CD4-positive, alpha-beta T cell treated with Interferon gamma for 1 hour (primary cell): ENCODE results near the gene MUC4.
"Not testable (repeated sequence)": the region's sequence is repeated elsewhere in the genome, so short reads cannot be mapped to it uniquely, and the experiment has no call there.

Experiments
- DNase-seq: peaks from one replicate; pipeline ENCODE4 v3.0.0-alpha.2; 2020

The MUC4 gene

DNA sequence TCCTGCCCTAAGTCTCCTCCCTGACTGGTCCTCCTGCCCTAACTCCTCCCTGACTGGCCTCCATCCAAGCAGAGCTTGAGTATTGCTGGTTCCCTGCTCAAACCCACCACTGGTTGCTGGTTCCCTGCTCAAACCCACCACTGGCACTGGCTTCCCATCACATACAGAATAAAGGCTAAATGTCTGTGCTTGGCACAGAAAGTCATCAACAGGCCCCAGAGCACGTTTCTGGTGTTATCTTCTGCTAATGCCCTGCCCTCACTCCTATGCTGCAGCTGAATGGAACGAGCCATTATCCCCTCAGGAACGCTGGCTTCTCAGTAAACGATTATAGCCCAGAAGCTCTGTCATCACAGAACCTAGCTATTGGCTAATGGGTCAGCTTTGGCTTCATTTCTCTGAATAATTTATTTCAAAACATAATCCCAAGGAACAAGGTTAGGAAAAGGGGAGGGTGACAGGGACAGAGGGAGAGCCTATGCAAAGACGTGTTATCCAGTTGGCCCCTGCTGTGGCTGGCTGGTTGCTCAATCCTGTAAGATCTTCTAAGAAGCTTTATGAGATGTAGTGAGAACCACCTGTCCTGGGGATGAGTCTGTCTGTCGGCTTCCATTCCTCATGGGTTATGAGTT is 97.2 kb downstream of the MUC4 start:
- no peak for DNase-seq

DNA sequence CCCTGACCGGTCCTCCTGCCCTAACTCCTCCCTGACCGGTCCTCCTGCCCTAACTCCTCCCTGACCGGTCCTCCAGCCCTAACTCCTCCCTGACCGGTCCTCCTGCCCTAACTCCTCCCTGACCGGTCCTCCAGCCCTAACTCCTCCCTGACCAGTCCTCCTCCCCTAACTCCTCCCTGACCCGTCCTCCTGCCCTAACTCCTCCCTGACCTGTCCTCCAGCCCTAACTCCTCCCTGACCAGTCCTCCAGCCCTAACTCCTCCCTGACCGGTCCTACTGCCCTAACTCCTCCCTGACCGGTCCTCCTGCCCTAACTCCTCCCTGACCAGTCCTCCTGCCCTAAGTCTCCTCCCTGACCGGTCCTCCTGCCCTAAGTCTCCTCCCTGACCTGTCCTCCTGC is 98.6 kb downstream of the MUC4 start:
- not testable (repeated sequence) for DNase-seq

DNA sequence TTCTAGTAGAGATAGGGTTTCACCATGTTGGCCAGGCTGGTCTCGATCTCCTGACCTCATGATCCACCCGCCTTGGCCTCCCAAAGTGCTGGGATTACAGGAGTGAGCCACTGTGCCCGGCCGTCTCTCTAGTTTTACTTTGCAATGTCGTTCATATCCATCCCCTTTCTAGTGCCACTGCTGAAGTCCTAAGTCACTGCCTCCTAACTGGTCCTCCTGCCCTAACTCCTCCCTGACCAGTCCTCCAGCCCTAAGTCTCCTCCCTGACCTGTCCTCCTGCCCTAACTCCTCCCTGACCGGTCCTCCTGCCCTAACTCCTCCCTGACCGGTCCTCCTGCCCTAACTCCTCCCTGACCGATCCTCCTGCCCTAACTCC is 99.2 kb downstream of the MUC4 start:
- not testable (repeated sequence) for DNase-seq

DNA sequence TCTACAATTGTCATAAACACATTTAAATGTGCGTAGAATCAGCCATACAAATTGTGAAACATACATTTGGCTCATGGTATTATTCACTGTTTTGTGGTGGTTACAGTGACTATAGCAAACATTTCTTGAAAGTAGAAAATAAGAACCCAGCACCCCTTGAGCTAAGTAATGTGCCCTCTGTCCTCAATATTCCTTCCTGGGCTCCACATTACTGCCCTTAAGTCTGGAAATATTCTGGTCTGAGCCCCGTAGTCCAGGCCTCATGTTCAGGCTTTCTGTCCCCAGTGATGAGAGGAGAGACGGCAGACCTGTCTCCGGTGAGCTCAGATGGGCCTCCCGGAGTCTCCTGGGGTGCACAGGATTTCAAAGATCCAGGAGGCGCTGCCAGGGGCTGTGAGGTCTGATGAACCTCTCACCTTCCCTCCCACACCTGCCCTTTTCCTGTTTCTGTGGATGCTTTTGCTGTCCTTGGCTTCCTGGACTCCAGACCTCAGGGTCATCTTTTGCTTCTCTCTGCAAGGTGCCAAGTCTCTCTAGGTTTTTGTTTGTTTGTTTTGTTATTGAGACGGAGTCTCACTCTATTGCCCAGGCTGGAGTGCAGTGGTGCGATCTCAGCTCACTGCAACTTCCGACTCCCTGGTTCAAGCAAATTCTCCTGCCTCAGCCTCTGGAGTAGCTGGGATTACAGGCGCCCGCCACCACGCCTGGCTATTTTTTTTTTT is 99.8 kb downstream of the MUC4 start:
- no peak for DNase-seq

DNA sequence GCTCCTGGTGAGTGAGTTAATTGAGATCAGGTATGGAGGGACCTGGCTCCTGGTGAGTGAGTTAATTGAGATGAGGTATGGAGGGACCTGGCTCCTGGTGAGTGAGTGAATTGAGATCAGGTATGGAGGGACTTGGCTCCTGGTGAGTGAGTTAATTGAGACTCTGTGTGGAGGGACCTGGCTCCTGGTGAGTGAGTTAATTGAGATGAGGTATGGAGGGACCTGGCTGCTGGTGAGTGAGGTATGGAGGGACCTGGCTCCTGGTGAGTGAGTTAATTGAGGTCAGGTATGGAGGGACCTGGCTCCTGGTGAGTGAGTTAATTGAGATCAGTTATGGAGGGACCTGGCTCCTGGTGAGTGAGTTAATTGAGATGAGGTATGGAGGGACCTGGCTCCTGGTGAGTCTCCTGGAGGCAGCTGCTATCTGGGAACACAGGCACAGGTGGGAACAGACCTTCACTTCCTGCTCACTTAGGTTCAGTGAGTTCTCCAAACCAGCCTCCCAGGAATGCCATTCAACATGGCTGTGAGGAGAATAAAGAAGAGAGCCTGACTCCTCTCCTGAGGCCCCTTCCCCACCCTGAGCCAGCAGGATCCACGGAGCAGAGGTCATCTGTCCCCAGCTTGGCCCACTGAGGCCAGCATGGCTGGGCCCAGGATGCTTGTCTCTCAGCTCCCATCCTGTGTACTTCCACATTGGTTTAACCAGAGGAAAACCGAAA is 100.5 kb downstream of the MUC4 start:
- DNase-seq = not testable (repeated sequence)

DNA sequence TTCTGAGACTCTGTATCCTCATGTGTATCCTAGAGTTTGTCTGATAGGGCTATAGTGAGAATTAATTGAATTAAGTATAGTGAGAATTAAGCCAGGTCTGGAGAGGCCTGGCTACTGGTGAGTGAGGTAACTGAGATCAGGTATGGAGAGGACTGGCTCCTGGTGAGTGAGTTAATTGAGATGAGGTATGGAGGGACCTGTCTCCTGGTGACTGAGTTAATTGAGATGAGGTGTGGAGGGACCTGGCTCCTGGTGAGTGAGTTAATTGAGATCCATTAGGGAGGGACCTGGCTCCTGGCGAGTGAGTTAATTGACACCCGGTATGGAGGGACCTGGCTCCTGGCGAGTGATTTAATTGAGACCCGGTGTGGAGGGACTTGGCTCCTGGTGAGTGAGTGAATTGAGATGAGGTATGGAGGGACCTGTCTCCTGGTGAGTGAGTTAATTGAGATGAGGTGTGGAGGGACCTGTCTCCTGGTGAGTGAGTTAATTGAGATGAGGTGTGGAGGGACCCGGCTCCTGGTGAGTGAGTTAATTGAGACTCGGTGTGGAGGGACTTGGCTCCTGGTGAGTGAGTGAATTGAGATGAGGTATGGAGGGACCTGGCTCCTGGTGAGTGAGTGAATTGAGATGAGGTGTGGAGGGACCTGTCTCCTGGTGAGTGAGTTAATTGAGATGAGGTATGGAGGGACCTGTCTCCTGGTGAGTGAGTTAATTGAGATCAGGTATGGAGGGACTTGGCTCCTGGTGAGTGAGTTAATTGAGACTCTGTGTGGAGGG is 101.4 kb downstream of the MUC4 start:
- not testable (repeated sequence) for DNase-seq

DNA sequence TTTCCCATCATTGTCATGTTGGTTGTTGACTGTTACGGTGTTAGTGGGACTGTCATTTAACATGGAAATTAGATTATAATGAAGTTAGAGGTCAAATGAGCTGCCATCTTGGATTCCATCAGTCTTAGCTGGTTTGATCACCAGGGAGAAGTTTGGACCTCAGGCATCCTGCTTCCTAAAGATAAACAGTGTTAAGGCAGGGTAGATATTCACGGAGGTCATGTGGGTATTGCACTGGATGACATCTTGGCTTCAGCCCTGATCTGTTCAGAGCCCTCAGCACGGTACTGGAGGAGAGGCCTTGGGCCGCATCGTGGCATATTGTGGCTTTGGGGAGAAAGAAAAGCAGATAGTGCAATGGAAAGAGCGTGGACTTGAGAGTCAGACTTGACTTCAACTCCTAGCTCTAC is 102.0 kb downstream of the MUC4 start:
- no peak for DNase-seq

DNA sequence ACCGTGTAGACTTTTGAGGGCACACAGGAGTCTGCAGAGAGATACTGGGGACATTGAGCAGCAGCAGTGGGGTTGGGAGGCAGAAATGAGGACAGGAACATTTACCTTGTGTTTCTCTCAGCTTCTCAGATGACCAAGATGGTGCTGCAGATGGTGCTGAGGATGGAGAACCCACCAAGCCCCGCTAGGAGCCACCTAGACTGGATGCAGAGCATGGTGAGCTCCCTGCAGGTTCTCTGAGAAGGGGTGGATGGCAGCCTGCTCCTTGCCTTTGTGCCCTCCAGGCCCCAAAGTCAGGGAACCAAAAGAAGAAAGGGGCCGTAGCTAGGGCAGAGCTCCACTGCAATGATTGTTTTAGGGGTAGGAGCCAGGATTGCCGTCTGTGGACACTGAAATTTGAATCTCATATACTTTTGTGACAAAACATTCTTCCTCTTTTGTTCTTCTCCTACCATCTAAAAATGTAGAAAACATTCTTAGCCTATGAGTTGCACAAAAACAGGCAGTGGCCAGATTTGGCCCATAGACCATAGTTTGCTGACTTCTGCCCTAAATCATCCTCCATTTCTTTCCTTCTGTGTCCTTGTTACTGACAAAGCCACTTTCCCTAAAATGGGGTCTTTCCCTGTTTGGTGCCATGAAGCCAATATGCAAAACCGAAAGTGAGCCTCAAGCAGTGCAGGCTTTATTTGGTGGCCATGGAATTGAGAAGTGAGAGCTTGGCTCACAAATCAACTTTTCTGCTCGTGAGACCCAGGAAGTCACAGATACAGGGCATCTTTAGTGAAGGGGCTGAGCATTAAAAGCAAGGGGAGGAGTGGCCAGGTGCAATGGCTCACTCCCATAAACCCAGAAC is 102.9 kb downstream of the MUC4 start:
- DNase-seq = no peak

DNA sequence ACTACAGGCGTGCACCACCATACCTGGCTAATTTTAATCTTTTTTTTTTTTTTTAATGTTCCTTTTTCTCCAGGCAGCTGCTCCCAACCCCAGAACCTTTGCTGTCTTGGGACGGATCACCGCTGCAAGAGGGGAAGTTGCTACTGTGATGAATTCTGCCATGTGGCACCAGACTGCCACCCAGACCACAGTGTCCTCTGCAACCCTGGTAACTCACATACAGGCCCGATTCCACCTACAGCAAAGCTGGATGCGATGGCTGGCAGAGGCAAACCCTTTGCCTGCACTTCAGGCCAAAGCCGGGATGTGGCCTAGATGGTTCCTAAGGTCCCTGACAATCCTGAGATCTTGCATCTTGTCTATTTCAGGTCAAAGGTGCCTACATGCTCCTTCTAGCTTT is 103.7 kb downstream of the MUC4 start:
- DNase-seq = no peak

DNA sequence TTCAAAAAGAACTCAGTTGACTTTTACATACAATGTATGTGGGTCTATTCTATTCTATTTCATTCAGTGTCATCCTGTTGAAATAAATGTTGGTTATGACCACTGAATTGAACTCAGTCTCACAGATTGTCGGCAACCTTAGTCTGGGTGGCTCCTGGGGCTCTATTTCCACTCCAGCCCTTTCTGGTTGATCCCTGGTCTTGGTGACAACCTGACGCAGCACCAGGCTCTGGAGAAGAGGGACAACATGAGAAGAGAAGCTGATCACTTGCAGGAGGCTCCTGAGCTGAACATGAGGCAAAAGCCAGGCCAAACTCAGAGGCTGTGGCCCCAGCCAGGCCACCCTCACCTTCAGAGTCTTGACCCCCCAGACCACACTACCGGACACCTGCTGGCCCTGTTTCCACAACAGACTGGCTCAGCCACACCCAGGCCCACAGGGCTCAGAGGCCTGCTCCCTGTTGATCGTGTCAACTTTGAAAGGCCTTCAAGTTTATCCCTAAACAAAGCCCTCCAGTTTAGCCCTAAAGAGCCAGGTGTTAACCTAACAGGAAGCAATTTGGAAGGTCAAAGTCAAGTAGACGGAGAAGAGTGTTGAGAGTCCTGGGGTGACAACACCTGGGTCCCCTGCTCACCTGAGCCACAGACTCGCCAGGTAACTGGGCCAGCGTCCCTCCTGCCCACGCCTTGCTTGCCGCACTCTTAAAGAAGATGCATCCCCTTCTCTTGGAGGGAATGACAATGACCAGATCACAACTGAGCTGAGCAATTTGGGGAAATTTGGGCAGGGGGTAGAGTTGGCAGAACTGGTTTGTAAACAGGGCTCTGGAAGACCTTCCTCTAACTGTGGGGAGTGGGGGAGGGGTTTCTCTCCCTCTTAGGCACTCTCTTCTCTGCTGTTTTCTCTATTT is 106.4 kb downstream of the MUC4 start:
- no peak for DNase-seq

DNA sequence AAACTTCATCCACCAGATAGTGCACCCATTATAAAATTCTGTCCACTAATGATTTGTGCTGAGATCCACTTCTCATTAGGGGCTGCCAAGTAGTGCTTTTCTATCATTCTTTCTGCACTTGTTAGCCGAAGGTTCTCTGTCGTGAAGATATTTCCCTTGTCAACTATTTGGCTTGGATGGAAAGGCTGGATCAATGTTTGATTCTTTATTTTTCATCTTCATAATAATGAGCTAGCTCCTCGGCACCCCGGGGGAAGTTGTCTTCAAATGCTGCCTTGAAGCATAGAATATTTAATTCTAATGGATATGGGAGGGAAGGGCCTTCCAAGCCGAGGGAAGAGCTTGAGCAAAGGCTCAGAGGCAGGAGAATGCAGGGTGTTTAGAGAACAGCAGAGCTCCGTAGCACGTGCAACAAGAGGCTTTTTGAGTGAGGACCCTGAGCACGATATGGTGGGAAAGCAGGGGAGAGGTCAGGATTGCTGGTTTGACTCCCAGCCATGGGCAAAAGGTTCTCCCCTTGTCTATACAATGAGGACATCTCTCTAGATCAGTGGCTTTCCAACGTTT is 107.2 kb downstream of the MUC4 start:
- DNase-seq = no peak

DNA sequence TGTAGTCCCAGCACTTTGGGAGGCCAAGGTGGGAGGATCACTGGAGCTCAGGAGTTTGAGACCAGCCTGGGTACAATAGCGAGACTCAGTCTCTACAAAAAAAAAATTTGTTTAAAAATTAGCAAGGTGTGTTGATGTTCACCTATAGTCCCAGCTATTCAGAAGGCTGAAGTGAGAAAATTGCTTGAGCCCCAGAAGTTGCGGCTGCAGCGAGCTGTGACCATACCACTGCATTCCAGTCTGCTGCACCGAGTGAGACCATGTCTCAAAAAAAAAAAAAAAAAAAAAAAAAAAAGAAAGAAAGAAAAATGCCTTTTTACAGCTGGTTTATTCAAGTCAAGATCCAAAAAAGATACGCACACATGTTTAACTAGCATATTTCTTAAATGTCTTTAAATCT is 108.0 kb downstream of the MUC4 start:
- DNase-seq = no peak

DNA sequence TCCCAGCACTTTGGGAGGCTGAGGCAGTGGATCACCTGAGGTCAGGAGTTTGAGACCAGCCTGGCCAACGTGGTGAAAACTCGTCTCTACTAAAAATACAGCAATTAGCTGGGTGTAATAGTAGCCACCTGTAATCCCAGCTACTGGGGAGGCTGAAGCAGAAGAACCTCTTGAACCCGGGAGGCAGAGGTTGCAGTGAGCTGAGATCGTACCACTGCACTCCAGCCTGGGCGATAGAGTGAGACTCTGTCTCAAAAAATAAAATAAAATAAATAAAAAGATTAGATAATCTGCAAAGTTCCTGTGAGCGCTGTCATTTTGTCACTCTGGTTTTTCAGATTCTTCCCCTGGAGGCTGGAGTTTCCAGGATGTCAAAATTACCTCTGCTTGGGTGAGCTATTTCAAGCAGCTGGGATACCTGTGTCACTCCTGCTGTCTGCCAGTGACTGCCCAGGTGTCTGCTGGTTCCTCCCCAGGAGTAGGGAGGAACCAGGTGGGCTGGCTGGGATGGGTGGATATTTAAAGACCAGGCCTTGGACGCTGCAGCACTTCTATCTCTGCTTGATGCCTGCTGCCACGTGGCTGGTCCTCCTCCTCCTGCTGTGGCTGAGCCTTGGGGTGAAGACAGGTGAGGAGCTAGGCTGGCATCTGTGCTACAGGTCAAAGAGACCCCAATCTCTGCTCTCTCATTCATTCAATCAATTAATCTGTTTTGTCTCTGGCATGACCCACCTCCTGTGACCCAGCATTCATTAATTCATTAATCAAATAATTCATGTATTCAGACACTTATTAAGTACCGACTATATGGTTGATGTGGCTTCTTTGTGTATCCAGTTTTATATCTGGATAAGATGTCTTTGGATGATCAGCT is 110.5 kb downstream of the MUC4 start:
- DNase-seq = no peak

DNA sequence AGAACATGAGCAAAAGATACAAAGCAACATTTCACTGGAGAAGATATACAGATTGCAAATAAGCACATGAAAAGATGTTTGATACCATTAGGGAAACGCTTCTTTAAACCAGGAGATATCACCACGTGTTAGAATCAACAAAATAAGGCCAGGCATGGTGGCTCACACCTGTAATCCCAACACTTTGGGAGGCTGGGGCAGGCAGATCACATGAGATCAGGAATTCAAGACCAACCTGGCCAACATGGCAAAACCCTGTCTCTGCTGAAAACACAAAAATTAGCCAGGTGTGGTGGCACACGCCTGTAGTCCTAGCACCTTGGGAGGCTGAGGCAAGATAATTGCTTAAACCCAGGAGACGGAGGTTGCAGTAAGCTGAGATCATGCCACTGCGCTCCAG is 111.4 kb downstream of the MUC4 start:
- DNase-seq = no peak

DNA sequence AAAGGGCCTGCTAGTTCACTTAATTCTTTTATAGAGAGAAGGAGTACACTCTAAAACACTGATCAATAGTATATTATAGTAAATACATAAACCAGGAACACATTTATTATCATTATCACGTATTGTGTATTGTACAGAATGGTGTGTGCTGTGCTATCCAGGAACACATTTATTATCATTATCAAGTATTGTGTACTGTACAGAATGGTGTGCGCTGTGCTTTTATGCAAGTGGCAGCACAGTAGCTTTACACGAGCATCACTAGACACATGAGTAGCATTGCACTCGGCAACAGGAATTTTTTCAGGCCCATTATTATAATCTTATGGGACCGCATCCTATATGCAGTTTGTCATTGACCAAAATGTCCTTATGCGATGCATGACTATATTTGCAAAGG is 111.9 kb downstream of the MUC4 start:
- no peak for DNase-seq

DNA sequence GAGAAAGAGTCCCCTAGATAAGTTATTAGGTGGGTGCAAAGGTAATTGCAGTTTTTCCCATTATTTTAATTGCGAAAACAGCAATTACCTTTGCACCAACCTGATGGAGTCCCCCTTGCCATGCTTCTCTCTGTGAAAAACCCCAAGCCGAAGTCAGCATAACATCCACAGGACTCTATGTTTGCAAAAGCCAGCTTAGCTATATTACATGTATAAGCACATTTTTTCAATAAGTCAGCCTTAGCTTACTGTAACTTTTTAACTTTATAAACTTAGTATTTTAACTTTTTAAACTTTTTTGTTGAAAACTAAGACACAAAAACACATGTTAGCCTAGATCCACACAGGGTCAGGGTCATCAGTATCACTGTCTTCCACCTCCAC is 112.3 kb downstream of the MUC4 start:
- DNase-seq = no peak

DNA sequence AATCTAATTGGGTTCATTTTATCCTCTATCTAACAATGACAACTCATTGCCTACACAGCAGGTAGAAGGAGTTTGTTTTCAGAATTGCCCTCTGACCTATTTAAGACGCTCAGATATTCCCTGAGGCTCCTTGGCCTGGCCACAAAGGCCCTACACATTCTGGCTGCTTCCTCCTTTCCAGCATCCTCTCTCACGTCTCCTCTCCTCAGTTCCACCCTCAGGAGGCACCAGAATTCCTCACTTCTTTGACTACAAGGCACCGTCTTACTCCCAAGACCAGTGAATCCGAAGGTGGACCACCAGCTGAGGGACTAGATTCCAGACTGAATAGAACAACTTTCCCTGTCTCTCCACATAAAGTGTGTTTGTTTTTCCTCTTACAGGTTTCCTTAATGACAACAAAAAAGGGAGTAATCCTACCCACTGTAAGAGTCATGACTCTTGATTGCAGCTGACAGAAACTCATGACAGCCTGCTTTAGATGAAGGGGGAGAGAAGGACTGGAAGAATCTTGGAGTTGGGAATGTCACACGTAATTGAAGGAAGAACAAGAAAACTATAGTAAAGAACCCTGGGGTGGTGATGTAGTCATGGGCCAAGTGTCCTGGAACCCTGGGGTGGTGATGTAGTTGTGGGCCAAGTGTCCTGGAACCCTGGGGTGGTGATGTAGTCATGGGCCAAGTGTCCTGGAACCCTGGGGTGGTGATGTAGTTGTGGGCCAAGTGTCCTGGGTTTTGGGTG is 112.9 kb downstream of the MUC4 start:
- DNase-seq = no peak

DNA sequence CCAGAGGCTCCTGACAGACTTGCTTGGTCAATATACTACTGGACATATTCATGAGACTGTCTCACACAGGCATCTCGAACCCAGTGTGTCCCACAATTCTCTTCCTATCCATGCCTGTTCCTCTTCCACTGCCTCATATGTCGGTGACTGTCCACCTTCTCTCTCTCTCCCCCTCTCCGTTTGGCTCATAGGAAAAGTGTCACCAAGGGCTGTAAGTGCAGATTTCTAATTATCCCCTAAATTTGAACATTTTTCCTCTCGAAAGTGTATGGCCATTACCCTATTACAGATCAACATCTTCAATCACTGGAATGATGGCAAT is 113.4 kb downstream of the MUC4 start:
- DNase-seq = no peak

DNA sequence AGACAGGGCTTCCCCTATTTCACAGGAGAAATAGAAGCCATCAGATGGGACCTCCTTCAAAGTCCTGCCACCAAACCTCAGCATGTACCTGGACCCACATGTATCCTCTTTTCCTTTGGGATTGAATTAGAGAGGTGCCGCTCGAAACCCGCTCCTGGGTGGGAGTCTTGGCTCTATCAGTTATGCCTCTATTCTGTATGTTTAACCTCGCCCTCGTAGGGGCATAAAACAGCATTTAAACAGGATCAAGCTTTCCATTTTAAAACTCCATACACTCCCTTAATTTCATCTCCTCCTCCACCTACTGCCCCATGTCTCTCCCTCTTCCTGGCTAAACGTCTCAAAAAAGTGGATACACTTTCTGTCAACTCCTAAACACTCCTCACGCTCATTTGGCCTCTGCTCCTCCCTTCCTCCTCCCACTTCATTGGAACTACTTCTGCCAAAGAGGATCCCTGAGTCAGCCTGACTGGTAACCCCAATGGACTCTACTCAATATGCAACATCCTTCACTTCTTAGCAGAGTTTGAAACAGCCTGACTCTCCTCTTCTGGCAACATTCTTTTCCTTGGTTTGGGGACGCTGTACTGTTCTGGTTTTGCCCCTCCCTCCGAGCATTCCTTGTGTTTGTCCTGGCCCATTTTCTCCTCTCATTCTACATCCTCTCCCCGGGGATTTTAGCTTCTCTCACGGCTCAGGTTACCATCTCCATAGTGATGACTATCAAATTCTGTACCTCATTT is 114.0 kb downstream of the MUC4 start:
- DNase-seq = no peak
